Kidney (tissue), 14 donors: Measurements from ENCODE around the gene CDK2AP2. TPM values are rescaled to one million over a fixed set of nuclear protein-coding genes. Genes with fewer than 3 reads are reported as not detected.

Source experiments
- DNase-seq, 5 donors: peaks; one replicate each; pipeline ENCODE4 v3.0.0-alpha.2; 2013 to 2020
- FAIRE-seq: peaks from 2 replicates; lab custom pipeline; 2012; peaks lifted over from hg19 to GRCh38; lab: Jason Lieb, UNC
- H3K27ac ChIP-seq, 2 donors: one replicate each; pipeline ENCODE4 v1.7.0; 2013; ENCODE audit warnings: low read depth in 2 of 2, low read length in 2 of 2, inconsistent platforms in 1 of 2
- H3K27me3 ChIP-seq: one replicate; pipeline ENCODE4 v1.7.1; 2013; ENCODE audit warnings: low read length, inconsistent platforms; ENCODE audit not compliant: control insufficient read depth, insufficient read depth
- H3K36me3 ChIP-seq, 3 donors: one replicate each; pipeline versions ENCODE4 v1.7.0 to v1.7.1; 2013; ENCODE audit warnings: low read length in 3 of 3, control low read depth in 1 of 3, inconsistent platforms in 1 of 3; ENCODE audit not compliant: insufficient read depth in 3 of 3, control insufficient read depth in 2 of 3
- H3K4me1 ChIP-seq, 3 donors: one replicate each; pipeline versions ENCODE4 v1.7.0 to v1.7.1; 2013; ENCODE audit warnings: low read length in 3 of 3, inconsistent platforms in 1 of 3, low read depth in 1 of 3; ENCODE audit not compliant: control insufficient read depth in 2 of 3, insufficient read depth in 2 of 3
- H3K4me3 ChIP-seq, 3 donors: one replicate each; pipeline versions ENCODE4 v1.7.0 to v1.8.1; 2013; ENCODE audit warnings: low read length in 3 of 3, control low read depth in 1 of 3, inconsistent platforms in 1 of 3
- H3K9ac ChIP-seq, 3 donors: one replicate each; pipeline versions ENCODE4 v1.7.0 to v1.7.1; 2013; ENCODE audit warnings: low read length in 3 of 3, control low read depth in 1 of 3, inconsistent platforms in 1 of 3
- H3K9me3 ChIP-seq, 3 donors: one replicate each; pipeline versions ENCODE4 v1.7.0 to v1.7.1; 2013; ENCODE audit warnings: low read length in 3 of 3, control low read depth in 1 of 3, inconsistent platforms in 1 of 3; ENCODE audit not compliant: control insufficient read depth in 2 of 3, insufficient read depth in 1 of 3
- intact Hi-C: fragments of 100-400 bp; cut with DNase I; formaldehyde crosslinking; loops from one replicate; pipeline ENCODE4 v1.11.1; 2022
- microRNA-seq: library from miRNA; unstranded; fragments of <30 nt; microRNA quantifications from one replicate; pipeline ENCODE4 v1.2.0, GENCODE V29; 2020
- polyA plus RNA-seq: library from polyadenylated mRNA; stranded (reverse); fragments of 350-450 nt; fragmentation: Illumina TruSeq; extraction: RNeasy Lipid Tissue Mini Kit (QIAGEN cat#74804); gene quantifications from one replicate; pipeline ENCODE4 v1.2.3, GENCODE V29; 2014; ENCODE audit warnings: low read depth, low replicate concordance; ENCODE audit not compliant: insufficient read depth
- total RNA-seq: library from RNA; stranded (reverse); fragmentation: NEBNext Ultra II Directional; extraction: Animal tissue kit (Norgen Biotek cat#: 25700); gene quantifications from one replicate; pipeline ENCODE4 v1.2.1, GENCODE V29; 2021
- TF ChIP-seq, protein P1 (sequence below): IDR thresholded peaks from 3 replicates; pipeline ENCODE4 v1.5.1; 2012; ENCODE audit warnings: mild to moderate bottlenecking, moderate library complexity, borderline replicate concordance; ENCODE audit not compliant: insufficient read depth; ENCODE audit errors: extremely low read depth
- donor health status: control.
- donor health status: control.
- donor health status: control.
- donor health status: control.
- donor health status: control.
- donor health status: DM: yes; HTN: yes; CAD: no.
- donor health status: Normal renal cell carcinoma (clear cell type).

The CDK2AP2 gene
- total and polyA plus RNA-seq, 2 donors from 2014 or later: 98.4 to 188 TPM

DNA sequence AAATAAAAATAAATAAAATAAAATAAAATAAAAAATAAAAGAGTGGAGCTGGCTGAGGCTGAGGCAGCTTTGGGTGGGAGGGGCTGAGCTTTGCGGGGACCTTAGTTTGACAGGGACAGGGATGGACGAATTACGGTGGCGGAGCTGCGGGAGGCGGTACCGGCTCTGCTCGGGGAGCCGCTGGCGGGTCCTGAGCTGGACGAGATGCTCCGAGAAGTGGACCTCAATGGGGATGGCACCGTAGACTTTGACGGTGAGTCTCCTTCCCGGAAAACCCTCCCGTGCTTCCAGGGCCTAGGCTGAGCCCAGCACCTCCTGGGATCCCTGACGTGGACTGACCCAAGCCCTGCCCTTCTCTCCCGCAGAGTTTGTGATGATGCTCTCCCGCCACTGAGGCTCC, 49.7 kb downstream of the CDK2AP2 start:
- no peak for FAIRE-seq
- DNase-seq: no peak
- intact Hi-C loops: no loop called here
- Histone ChIP-seq H3K27ac (no peak overlapping the region), H3K4me3 (no peak overlapping the region), H3K9me3 (no peaks in the 10 kb centered on the region), H3K36me3 (no peaks in the 10 kb centered on the region), H3K9ac (no peak overlapping the region), H3K4me1 (no peaks in the 10 kb centered on the region), H3K27me3 (no peaks in the 10 kb centered on the region)
- TF ChIP-seq, protein P1, sequence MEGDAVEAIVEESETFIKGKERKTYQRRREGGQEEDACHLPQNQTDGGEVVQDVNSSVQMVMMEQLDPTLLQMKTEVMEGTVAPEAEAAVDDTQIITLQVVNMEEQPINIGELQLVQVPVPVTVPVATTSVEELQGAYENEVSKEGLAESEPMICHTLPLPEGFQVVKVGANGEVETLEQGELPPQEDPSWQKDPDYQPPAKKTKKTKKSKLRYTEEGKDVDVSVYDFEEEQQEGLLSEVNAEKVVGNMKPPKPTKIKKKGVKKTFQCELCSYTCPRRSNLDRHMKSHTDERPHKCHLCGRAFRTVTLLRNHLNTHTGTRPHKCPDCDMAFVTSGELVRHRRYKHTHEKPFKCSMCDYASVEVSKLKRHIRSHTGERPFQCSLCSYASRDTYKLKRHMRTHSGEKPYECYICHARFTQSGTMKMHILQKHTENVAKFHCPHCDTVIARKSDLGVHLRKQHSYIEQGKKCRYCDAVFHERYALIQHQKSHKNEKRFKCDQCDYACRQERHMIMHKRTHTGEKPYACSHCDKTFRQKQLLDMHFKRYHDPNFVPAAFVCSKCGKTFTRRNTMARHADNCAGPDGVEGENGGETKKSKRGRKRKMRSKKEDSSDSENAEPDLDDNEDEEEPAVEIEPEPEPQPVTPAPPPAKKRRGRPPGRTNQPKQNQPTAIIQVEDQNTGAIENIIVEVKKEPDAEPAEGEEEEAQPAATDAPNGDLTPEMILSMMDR: no peak

DNA sequence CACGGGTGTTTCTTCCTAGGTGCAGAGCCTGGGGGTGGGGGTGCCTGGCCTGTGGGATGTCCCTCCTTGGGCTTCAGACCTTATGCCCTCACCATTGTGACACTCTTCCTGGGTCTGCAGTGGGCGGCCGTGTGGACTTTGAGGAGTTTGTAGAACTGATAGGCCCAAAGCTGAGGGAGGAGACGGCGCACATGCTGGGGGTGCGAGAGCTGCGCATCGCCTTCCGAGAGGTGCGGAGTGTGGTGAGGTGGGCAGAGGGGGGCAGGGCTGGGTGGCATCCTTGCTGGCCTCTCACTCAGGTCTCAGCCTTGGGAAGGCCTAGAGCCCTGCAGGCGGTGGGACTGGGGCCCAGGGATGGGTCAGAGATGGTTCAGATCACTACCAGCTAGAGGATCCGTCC, 50.5 kb downstream of the CDK2AP2 start:
- TF ChIP-seq, protein P1: no peak
- Histone ChIP-seq H3K27ac (no peak overlapping the region), H3K9me3 (no peaks in the 10 kb centered on the region), H3K27me3 (no peaks in the 10 kb centered on the region), H3K9ac (no peak overlapping the region), H3K4me3 (no peak overlapping the region), H3K36me3 (no peaks in the 10 kb centered on the region), H3K4me1 (peaks cover 0 to 2% (median 0%) of the 10 kb centered on the region in 3 donors)
- FAIRE-seq: no peak
- intact Hi-C loops: no loop called here
- no peak for DNase-seq

Small RNA genes within 50 kb of the gene (microRNA-seq; reads per million reads assigned to microRNA genes)
- not detected for gene MIR6752

Other genes starting within 250 kb of the CDK2AP2 start
- gene GRK2, start 241.7 kb downstream of the CDK2AP2 start, total RNA-seq: 80.8 TPM
- gene GRK2, start 241.7 kb downstream of the CDK2AP2 start, polyA plus RNA-seq: 28.2 TPM
- gene ANKRD13D, start 218.9 kb downstream of the CDK2AP2 start, total RNA-seq: 68.3 TPM
- gene ANKRD13D, start 218.9 kb downstream of the CDK2AP2 start, polyA plus RNA-seq: 21.9 TPM
- gene SSH3, start 204.6 kb downstream of the CDK2AP2 start, total RNA-seq: 68.9 TPM
- 25.0 TPM for gene SSH3, start 204.6 kb downstream of the CDK2AP2 start, polyA plus RNA-seq
- 54.4 TPM for gene POLD4, start 154.6 kb downstream of the CDK2AP2 start, total RNA-seq
- gene POLD4, start 154.6 kb downstream of the CDK2AP2 start, polyA plus RNA-seq: 174 TPM
- 15.8 TPM for gene CLCF1, start 134.6 kb downstream of the CDK2AP2 start, total RNA-seq
- 5.7 TPM for gene CLCF1, start 134.6 kb downstream of the CDK2AP2 start, polyA plus RNA-seq
- 17.8 TPM for gene RAD9A, start 116.2 kb downstream of the CDK2AP2 start, total RNA-seq
- gene RAD9A, start 116.2 kb downstream of the CDK2AP2 start, polyA plus RNA-seq: 16.4 TPM
- gene PPP1CA, start 106.3 kb downstream of the CDK2AP2 start, total RNA-seq: 155 TPM
- 210 TPM for gene PPP1CA, start 106.3 kb downstream of the CDK2AP2 start, polyA plus RNA-seq
- 13.9 TPM for gene TBC1D10C, start 104.1 kb downstream of the CDK2AP2 start, total RNA-seq
- 1.7 TPM for gene TBC1D10C, start 104.1 kb downstream of the CDK2AP2 start, polyA plus RNA-seq
- 1.7 TPM for gene CARNS1, start 92.5 kb downstream of the CDK2AP2 start, total RNA-seq
- 0.80 TPM for gene CARNS1, start 92.5 kb downstream of the CDK2AP2 start, polyA plus RNA-seq
- gene RPS6KB2, start 79.7 kb downstream of the CDK2AP2 start, total RNA-seq: 41.3 TPM
- 45.4 TPM for gene RPS6KB2, start 79.7 kb downstream of the CDK2AP2 start, polyA plus RNA-seq
- 20.3 TPM for gene PTPRCAP, start 70.5 kb downstream of the CDK2AP2 start, total RNA-seq
- 4.7 TPM for gene PTPRCAP, start 70.5 kb downstream of the CDK2AP2 start, polyA plus RNA-seq
- 121 TPM for gene CORO1B, start 64.7 kb downstream of the CDK2AP2 start, total RNA-seq
- 67.2 TPM for gene CORO1B, start 64.7 kb downstream of the CDK2AP2 start, polyA plus RNA-seq
- not detected for gene GPR152, start 55.4 kb downstream of the CDK2AP2 start, total RNA-seq
- not detected for gene GPR152, start 55.4 kb downstream of the CDK2AP2 start, polyA plus RNA-seq
- 3.1 TPM for gene CABP4, start 52.8 kb downstream of the CDK2AP2 start, total RNA-seq
- gene CABP4, start 52.8 kb downstream of the CDK2AP2 start, polyA plus RNA-seq: 0.49 TPM
- 65.5 TPM for gene TMEM134, start 38.9 kb downstream of the CDK2AP2 start, total RNA-seq
- gene TMEM134, start 38.9 kb downstream of the CDK2AP2 start, polyA plus RNA-seq: 127 TPM
- gene AIP, start 25.1 kb downstream of the CDK2AP2 start, total RNA-seq: 61.5 TPM
- gene AIP, start 25.1 kb downstream of the CDK2AP2 start, polyA plus RNA-seq: 135 TPM
- gene PITPNM1, start 2.8 kb downstream of the CDK2AP2 start, total RNA-seq: 74.7 TPM
- gene PITPNM1, start 2.8 kb downstream of the CDK2AP2 start, polyA plus RNA-seq: 19.3 TPM
- gene CABP2, start 15.3 kb upstream of the CDK2AP2 start, total RNA-seq: not detected
- gene CABP2, start 15.3 kb upstream of the CDK2AP2 start, polyA plus RNA-seq: not detected
- 800 TPM for gene GSTP1, start 75.7 kb upstream of the CDK2AP2 start, total RNA-seq
- 1,687 TPM for gene GSTP1, start 75.7 kb upstream of the CDK2AP2 start, polyA plus RNA-seq
- 191 TPM for gene NDUFV1, start 98.8 kb upstream of the CDK2AP2 start, total RNA-seq
- gene NDUFV1, start 98.8 kb upstream of the CDK2AP2 start, polyA plus RNA-seq: 395 TPM
- 11.9 TPM for gene NUDT8, start 121.8 kb upstream of the CDK2AP2 start, total RNA-seq
- gene NUDT8, start 121.8 kb upstream of the CDK2AP2 start, polyA plus RNA-seq: 57.0 TPM
- gene TBX10, start 131.6 kb upstream of the CDK2AP2 start, total RNA-seq: not detected
- not detected for gene TBX10, start 131.6 kb upstream of the CDK2AP2 start, polyA plus RNA-seq
- 7.7 TPM for gene ACY3, start 142.6 kb upstream of the CDK2AP2 start, total RNA-seq
- gene ACY3, start 142.6 kb upstream of the CDK2AP2 start, polyA plus RNA-seq: 111 TPM
- gene ALDH3B2, start 166.5 kb upstream of the CDK2AP2 start, total RNA-seq: 1.6 TPM
- 2.1 TPM for gene ALDH3B2, start 166.5 kb upstream of the CDK2AP2 start, polyA plus RNA-seq